ACC112 (cell line): ENCODE data around the gene ARID1B.

Experiments used
- H2AFZ ChIP-seq: fragments of 200-600 bp; sonication (generic); one replicate; pipeline ENCODE4 v1.6.0; 2017; ENCODE audit warnings: antibody characterized with exemption, low read length; ENCODE audit not compliant: unreplicated experiment
- H3K27ac ChIP-seq: fragments of 200-600 bp; sonication (generic); 2 replicates; pipeline ENCODE4 v1.5.1; 2014; ENCODE audit warnings: low read depth, mild to moderate bottlenecking, antibody characterized with exemption, low read length, moderate library complexity
- H3K27me3 ChIP-seq: fragments of 200-600 bp; sonication (generic); 2 replicates; pipeline ENCODE4 v1.6.1; 2014; ENCODE audit warnings: mild to moderate bottlenecking, antibody characterized with exemption, low read length, moderate library complexity, mixed read lengths; ENCODE audit not compliant: insufficient read depth
- H3K36me3 ChIP-seq: fragments of 200-600 bp; sonication (generic); 2 replicates; pipeline ENCODE4 v1.6.1; 2016; ENCODE audit warnings: mild to moderate bottlenecking, antibody characterized with exemption, low read length, moderate library complexity, mixed read lengths; ENCODE audit not compliant: insufficient read depth
- H3K4me1 ChIP-seq: fragments of 200-600 bp; sonication (generic); one replicate; pipeline ENCODE4 v1.6.1; 2016; ENCODE audit warnings: low read length, mixed read lengths; ENCODE audit not compliant: insufficient read depth, unreplicated experiment, control insufficient read depth
- H3K4me3 ChIP-seq: fragments of 200-600 bp; sonication (generic); 2 replicates; pipeline ENCODE4 v1.5.1; 2014; ENCODE audit warnings: mild to moderate bottlenecking, low read depth, low read length
- H3K79me2 ChIP-seq: fragments of 200-600 bp; sonication (generic); one replicate; pipeline ENCODE4 v1.6.0; 2016; ENCODE audit warnings: low read length; ENCODE audit not compliant: control insufficient read depth, unreplicated experiment, insufficient read depth

The ARID1B gene

GRCh38 chr6:157088841-157089240, 311.7 kb downstream of the ARID1B start:
- Histone ChIP-seq H3K36me3 (peaks cover 3% of the 10 kb centered on the region; the same call in 1 of the 2 replicates), H3K79me2 (peaks cover 3% of the 10 kb centered on the region), H3K27me3 (no peaks in the 10 kb centered on the region), H2AFZ (no peak overlapping the region), H3K27ac (no peak overlapping the region), H3K4me3 (no peak overlapping the region), H3K4me1 (no peaks in the 10 kb centered on the region)

DNA sequence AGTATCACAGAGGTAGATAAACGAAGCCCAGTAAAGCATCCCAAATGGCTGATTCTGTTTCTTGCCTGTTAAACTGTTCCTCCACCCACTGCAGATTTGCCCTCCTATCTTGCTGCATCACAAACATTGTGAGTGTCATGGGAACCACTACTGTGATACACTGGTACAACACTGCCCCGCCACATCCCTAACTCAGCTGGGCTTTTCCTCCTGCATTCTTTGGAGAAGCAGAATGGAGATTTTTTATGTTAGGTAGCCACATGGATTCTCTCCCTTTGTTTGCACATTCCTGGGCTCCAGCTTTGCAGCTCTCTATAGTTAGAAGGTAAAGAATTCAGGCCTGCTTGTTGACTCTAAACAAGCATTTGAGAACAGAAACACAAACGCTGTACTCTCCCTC, 312.1 kb downstream of the ARID1B start:
- no peak overlapping the region for H3K4me3 ChIP-seq
- H3K36me3 ChIP-seq, result peaks cover 3% of the 10 kb centered on the region; the same call in 1 of the 2 replicates
- no peak overlapping the region for H2AFZ ChIP-seq
- H3K4me1 ChIP-seq, result no peaks in the 10 kb centered on the region
- no peak overlapping the region for H3K27ac ChIP-seq
- no peaks in the 10 kb centered on the region for H3K27me3 ChIP-seq
- H3K79me2 ChIP-seq, result peaks cover 3% of the 10 kb centered on the region

DNA sequence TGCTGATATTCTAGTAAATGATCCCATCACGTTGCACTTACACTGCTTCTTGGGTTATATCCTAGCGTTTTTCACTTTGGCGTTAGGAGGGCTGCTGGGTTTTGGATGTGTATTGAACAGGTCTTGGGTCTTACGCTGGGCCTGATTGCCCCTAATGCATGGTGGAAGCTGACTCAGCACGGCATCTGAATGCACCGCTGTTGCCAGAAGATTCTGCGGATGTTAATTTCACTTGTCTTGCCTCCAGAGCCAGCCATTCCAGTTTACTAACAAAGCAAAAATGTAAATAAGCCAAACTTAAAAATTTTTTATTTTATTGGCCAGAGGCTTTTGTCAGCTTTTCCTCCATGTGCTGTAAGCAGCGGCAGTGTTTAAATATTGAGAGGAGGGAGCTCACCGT, 312.7 kb downstream of the ARID1B start:
- H3K27ac ChIP-seq, result no peak overlapping the region
- H2AFZ ChIP-seq, result no peak overlapping the region
- no peaks in the 10 kb centered on the region for H3K4me1 ChIP-seq
- H3K36me3 ChIP-seq, result peaks cover 3% of the 10 kb centered on the region; the same call in 1 of the 2 replicates
- no peaks in the 10 kb centered on the region for H3K27me3 ChIP-seq
- H3K79me2 ChIP-seq, result peaks cover 3% of the 10 kb centered on the region
- no peak overlapping the region for H3K4me3 ChIP-seq

- Histone ChIP-seq H2AFZ (no peak overlapping the region), H3K27me3 (no peaks in the 10 kb centered on the region), H3K79me2 (peaks cover 3% of the 10 kb centered on the region), H3K36me3 (no peaks in the 10 kb centered on the region), H3K27ac (no peak overlapping the region), H3K4me1 (no peaks in the 10 kb centered on the region), H3K4me3 (no peak overlapping the region)
Measured at GRCh38 chr6:157090736-157091135, 313.6 kb downstream of the ARID1B start.

DNA sequence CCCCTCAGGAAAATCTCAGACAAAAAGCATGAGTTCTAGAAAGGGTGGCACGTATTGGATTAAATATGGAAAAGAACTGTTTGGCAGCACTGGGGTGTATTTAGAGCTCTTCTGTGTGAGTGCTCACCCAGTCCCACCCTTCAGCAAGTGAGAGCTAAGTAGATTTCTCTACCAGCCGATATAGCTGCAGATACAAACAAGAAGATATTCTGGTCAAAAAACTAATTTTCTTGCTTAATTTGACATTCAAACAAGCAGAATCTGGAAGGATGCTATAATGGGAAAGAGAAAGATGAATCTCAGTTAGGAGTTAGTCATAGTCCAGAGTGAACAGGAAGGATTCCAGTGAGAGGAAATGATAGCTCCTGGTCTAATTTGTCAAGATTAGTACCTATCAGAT, 314.1 kb downstream of the ARID1B start:
- Histone ChIP-seq H2AFZ (no peak overlapping the region), H3K36me3 (no peaks in the 10 kb centered on the region), H3K79me2 (peaks cover 3% of the 10 kb centered on the region)

DNA sequence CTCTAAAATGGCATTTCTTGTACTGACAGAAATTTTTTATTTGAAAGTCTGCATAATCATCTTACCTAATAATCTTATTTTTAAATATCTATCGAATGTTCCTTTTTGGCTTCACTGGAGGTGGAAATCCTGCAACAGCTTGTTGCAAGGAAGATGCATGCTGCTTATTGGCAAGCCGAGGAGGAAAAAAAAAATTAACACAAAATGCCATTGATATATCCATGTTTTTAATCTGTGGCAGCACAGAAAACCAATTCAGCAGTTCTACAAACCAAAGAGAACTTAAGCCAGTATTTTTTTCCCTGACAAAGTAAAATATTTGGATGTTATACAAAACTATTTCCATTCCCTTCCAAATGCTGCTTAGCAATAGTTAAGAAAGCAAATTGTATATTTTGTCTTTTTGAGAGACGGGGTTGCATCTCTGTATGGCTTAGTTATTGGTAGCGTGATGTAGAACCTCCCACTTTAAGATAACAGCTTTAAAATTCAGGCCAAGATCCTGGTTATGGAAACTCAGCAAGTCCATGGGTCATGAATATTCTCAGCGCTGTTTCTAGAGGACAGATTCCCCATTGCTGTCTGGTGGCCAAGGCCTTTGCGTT, 314.8 kb downstream of the ARID1B start:
- Histone ChIP-seq H3K27me3 (no peaks in the 10 kb centered on the region), H3K79me2 (peaks cover 3% of the 10 kb centered on the region), H3K36me3 (no peaks in the 10 kb centered on the region), H2AFZ (no peak overlapping the region), H3K27ac (no peak overlapping the region), H3K4me1 (no peaks in the 10 kb centered on the region), H3K4me3 (no peak overlapping the region)

More for the DNA sequence above, 314.1 kb downstream of the ARID1B start:
- no peaks in the 10 kb centered on the region for H3K4me1 ChIP-seq
- no peaks in the 10 kb centered on the region for H3K27me3 ChIP-seq
- no peak overlapping the region for H3K27ac ChIP-seq
- no peak overlapping the region for H3K4me3 ChIP-seq

DNA sequence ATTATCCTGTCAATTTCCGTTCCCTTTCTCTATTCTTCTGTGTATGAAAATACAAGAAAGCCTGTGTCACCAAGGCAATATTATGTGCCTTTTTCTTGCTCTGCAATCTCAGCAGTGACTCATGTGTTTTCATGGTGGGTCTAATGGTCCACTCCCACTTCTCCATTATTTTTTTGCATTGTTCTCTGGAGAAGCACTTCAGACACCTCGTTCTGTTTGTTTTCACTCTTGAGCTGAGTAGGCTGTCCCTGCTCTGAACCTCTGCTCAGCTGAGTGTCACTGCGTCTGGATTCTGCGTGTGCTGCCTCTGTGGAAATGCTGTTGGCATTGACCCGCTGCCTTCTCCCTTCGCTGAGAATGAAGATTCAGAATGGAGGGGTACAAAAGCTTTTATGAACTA, 315.6 kb downstream of the ARID1B start:
- Histone ChIP-seq H3K36me3 (no peaks in the 10 kb centered on the region), H3K27me3 (no peaks in the 10 kb centered on the region), H3K27ac (no peak overlapping the region), H2AFZ (no peak overlapping the region), H3K79me2 (peaks cover 3% of the 10 kb centered on the region), H3K4me1 (no peaks in the 10 kb centered on the region), H3K4me3 (no peak overlapping the region)

- Histone ChIP-seq H3K4me1 (no peaks in the 10 kb centered on the region), H3K27ac (no peak overlapping the region), H3K79me2 (peaks cover 3% of the 10 kb centered on the region), H3K36me3 (no peaks in the 10 kb centered on the region), H2AFZ (no peak overlapping the region), H3K27me3 (no peaks in the 10 kb centered on the region), H3K4me3 (no peak overlapping the region)
Measured at GRCh38 chr6:157093536-157093935, 316.4 kb downstream of the ARID1B start.

DNA sequence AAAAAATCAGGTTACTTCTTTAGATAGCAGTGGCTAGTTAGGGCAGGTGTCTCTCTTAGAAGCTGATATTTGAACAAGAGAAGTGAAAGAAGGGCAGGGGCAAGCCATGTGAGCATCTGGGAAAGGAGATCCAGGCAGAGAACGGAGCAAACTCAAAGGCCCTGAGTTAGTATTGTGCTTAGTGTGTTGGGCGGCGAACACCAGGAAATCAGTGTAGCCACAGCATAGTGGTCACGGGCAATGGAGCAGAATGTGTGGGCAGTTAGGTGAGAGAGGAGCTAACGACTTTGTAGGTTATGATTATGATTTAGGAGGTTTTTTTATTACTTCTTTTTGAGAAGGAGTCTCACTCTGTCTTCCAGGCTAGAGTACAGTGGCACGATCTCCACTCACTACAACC, 316.9 kb downstream of the ARID1B start:
- no peaks in the 10 kb centered on the region for H3K36me3 ChIP-seq
- H2AFZ ChIP-seq, result no peak overlapping the region
- H3K4me3 ChIP-seq, result no peak overlapping the region
- H3K27me3 ChIP-seq, result no peaks in the 10 kb centered on the region
- peaks cover 3% of the 10 kb centered on the region for H3K79me2 ChIP-seq
- H3K27ac ChIP-seq, result no peak overlapping the region
- no peaks in the 10 kb centered on the region for H3K4me1 ChIP-seq

- no peak overlapping the region for H3K4me3 ChIP-seq
- no peak overlapping the region for H2AFZ ChIP-seq
- no peaks in the 10 kb centered on the region for H3K27me3 ChIP-seq
- H3K79me2 ChIP-seq, result peaks cover 3% of the 10 kb centered on the region
- H3K36me3 ChIP-seq, result peaks cover 6% of the 10 kb centered on the region; the same call in 1 of the 2 replicates
- no peak overlapping the region for H3K27ac ChIP-seq
- no peaks in the 10 kb centered on the region for H3K4me1 ChIP-seq
Measured at GRCh38 chr6:157095084-157095483, 317.9 kb downstream of the ARID1B start.

DNA sequence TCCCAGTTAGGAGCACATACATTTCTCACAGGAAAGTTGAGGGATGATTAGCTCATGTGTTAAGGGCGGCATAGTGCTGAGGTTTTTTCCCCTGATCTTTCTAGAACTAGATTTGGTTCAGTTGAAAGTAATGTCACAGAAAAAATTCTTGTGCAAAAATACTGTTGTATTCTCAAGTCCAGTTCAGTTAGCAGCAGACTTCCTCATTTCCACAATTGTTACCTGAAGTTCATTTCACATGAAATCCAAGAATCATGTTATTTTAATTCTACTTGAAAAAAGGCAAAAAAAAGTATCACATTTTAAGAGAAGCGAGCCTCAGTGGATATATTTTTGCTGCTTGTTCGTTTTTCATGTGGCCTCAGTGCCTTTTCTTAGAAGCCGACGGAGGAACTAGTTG, 318.4 kb downstream of the ARID1B start:
- H3K27ac ChIP-seq, result no peak overlapping the region
- no peak overlapping the region for H2AFZ ChIP-seq
- H3K36me3 ChIP-seq, result peaks cover 7% of the 10 kb centered on the region; the same call in 1 of the 2 replicates
- no peak overlapping the region for H3K4me3 ChIP-seq
- no peaks in the 10 kb centered on the region for H3K4me1 ChIP-seq
- peaks cover 3% of the 10 kb centered on the region for H3K79me2 ChIP-seq
- no peaks in the 10 kb centered on the region for H3K27me3 ChIP-seq
